Heart left ventricle (tissue), 13 donors: ENCODE results near the gene CAMK2D.

Experiments used
- POLR2A ChIP-seq, 2 donors: fragments of 450-650 bp; IDR thresholded peaks; one replicate each; pipeline ENCODE4 v1.6.1; 2017; ENCODE audit warnings: antibody characterized with exemption in 2 of 2, mild to moderate bottlenecking in 2 of 2, moderate library complexity in 2 of 2
- TF ChIP-seq, protein P1 (sequence below), 12 donors: fragments of 200-600 bp; sonication (generic) in 4 of 12; IDR thresholded peaks; one replicate each; pipeline versions ENCODE4 v1.5.0 to v1.8.0; 2018 to 2022; ENCODE audit warnings: antibody characterized with exemption in 12 of 12, mild to moderate bottlenecking in 5 of 12
- donor health status: ischemic (EF 13 %, LVEDD 7.1; RV severe dilation, severe dysfunction).
- donor health status: DM: no; HTN: yes; CAD: no.
- donor health status: DM: no; HTN: no; CAD: no.
- donor health status: ischemic (EF 25% LVEDD 6.9; RV normal size, moderate dysfunction).
- donor health status: ischemic (EF 25% LVEDD 5.7; RV mildly dilated, moderate dysfunction).
- donor health status: ischemic (EF 35%, LVEDD 5.7; RV mildly dilated, moderate dysfunction).
- donor health status: nonischemic (EF 11% LVEDD 7.7; RV severe dilation, severe dysfunction).
- donor health status: DM: yes; HTN: yes; CAD: no.
- donor health status: PGD.
- donor health status: ischemic (EF 29% LVEDD 5.4; RV normal size, mild dysfunction).
- donor health status: nonischemic (EF 23%, LVEDD 6.1; RV moderate dilation, normal function).

DNA sequence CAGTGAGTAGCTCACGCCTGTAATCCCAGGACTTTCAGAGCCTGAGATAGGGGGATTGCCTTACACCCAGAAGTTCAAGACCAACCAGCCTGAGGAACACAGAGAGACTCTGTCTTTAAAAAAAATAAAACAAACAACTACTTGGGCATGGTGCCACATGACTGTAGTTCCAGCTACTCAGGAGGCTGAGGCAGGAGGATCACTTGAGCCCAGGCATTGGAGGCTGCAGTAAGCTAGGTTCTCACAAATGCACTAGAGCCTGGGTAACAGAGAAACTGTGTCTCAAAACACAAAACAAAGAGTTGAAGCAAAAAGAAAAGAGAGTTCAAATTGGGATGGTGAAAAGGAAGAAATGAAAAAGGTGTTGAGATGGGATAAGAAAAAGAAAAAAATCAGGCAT, 10.8 kb downstream of the CAMK2D start:
- TF ChIP-seq POLR2A (IDR thresholded peaks at IDR 0.05): no peak
- TF ChIP-seq, protein P1, sequence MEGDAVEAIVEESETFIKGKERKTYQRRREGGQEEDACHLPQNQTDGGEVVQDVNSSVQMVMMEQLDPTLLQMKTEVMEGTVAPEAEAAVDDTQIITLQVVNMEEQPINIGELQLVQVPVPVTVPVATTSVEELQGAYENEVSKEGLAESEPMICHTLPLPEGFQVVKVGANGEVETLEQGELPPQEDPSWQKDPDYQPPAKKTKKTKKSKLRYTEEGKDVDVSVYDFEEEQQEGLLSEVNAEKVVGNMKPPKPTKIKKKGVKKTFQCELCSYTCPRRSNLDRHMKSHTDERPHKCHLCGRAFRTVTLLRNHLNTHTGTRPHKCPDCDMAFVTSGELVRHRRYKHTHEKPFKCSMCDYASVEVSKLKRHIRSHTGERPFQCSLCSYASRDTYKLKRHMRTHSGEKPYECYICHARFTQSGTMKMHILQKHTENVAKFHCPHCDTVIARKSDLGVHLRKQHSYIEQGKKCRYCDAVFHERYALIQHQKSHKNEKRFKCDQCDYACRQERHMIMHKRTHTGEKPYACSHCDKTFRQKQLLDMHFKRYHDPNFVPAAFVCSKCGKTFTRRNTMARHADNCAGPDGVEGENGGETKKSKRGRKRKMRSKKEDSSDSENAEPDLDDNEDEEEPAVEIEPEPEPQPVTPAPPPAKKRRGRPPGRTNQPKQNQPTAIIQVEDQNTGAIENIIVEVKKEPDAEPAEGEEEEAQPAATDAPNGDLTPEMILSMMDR (IDR thresholded peaks at IDR 0.05): no peak
